H1 (cell line): ENCODE results near the gene IFNG. TPM values are rescaled to one million over a fixed set of nuclear protein-coding genes. Genes with fewer than 3 reads are reported as not detected.

Source experiments
- CTCF ChIA-PET: fragments of 300-600 bp; sonication (Branson Sonifier 250); formaldehyde crosslinking; loops from one replicate; lab custom pipeline; 2021; ENCODE audit not compliant: partially characterized antibody; lab: Charles Lee
- POLR2A ChIA-PET: fragments of 300-600 bp; sonication (Branson Sonifier 250); formaldehyde crosslinking; loops from one replicate; lab custom pipeline; 2021; ENCODE audit warnings: inconsistent platforms; ENCODE audit not compliant: partially characterized antibody; lab: Charles Lee
- DNase-seq, 2 experiments: peaks; one replicate each; pipeline versions ENCODE4 v3.0.0 to v3.0.0-alpha.2; 2010 to 2022; ENCODE audit warnings: low spot score in 2 of 2, low read depth in 1 of 2, mixed read lengths in 1 of 2
- FAIRE-seq: peaks from 2 replicates; lab custom pipeline; 2011; peaks lifted over from hg19 to GRCh38; lab: Jason Lieb, UNC
- H2AFZ ChIP-seq: 2 replicates; pipeline ENCODE4 v1.8.1; 2012; ENCODE audit warnings: low read length, inconsistent platforms
- H2AK5ac ChIP-seq: 2 replicates; pipeline ENCODE4 v1.6.1; 2013; ENCODE audit warnings: low read depth, low read length
- H2BK120ac ChIP-seq: replicated peaks from 2 replicates; pipeline ENCODE3; 2013; ENCODE audit warnings: low read depth, low read length, inconsistent platforms
- H2BK12ac ChIP-seq: 2 replicates; pipeline ENCODE4 v1.6.1; 2013; ENCODE audit warnings: low read depth, low read length
- H2BK15ac ChIP-seq: 2 replicates; pipeline ENCODE4 v1.6.1; 2013; ENCODE audit warnings: low read length
- H2BK20ac ChIP-seq: 2 replicates; pipeline ENCODE4 v1.6.1; 2013; ENCODE audit warnings: low read length
- H2BK5ac ChIP-seq: 2 replicates; pipeline ENCODE4 v1.6.1; 2013; ENCODE audit warnings: low read depth, low read length
- H3K14ac ChIP-seq: 2 replicates; pipeline ENCODE4 v1.6.1; 2013; ENCODE audit warnings: inconsistent platforms; ENCODE audit not compliant: insufficient read length
- H3K18ac ChIP-seq: 2 replicates; pipeline ENCODE4 v1.6.1; 2013; ENCODE audit warnings: low read length; ENCODE audit errors: extremely low read depth
- H3K23ac ChIP-seq: 2 replicates; pipeline ENCODE4 v1.6.1; 2013; ENCODE audit warnings: inconsistent platforms; ENCODE audit not compliant: insufficient read length
- H3K23me2 ChIP-seq: 2 replicates; pipeline ENCODE4 v1.6.1; 2013; ENCODE audit warnings: low read depth, low read length
- H3K27ac ChIP-seq: 2 replicates; pipeline ENCODE4 v1.6.1; 2011; ENCODE audit warnings: low read depth, low read length, inconsistent platforms
- H3K27me3 ChIP-seq, 4 experiments: replicated peaks in 1 of 4; 1 replicate in 1 of 4; 2 replicates in 3 of 4; pipeline versions ENCODE4 v1.6.1 to v1.8.1; 2011 to 2013; ENCODE audit warnings: low read length in 3 of 4, mild to moderate bottlenecking in 3 of 4, inconsistent platforms in 2 of 4, mixed read lengths in 2 of 4, moderate library complexity in 1 of 4; ENCODE audit not compliant: control insufficient read depth in 3 of 4, insufficient read depth in 3 of 4; ENCODE audit errors: extremely low read depth in 1 of 4
- H3K36me3 ChIP-seq, 4 experiments: 2 replicates each; pipeline versions ENCODE4 v1.6.1 to v1.8.1; 2011 to 2013; ENCODE audit warnings: mild to moderate bottlenecking in 4 of 4, low read length in 3 of 4, moderate library complexity in 2 of 4, control low read depth in 1 of 4, inconsistent platforms in 1 of 4; ENCODE audit not compliant: insufficient read depth in 4 of 4, control insufficient read depth in 2 of 4
- H3K4ac ChIP-seq: replicated peaks from 2 replicates; pipeline ENCODE3; 2013; ENCODE audit warnings: low read length, low read depth, mixed read lengths, inconsistent platforms; ENCODE audit not compliant: insufficient read length
- H3K4me1 ChIP-seq, 4 experiments: replicated peaks in 1 of 4; 1 replicate in 1 of 4; 2 replicates in 3 of 4; pipeline versions ENCODE4 v1.6.1 to v1.8.1; 2011 to 2013; ENCODE audit warnings: low read length in 3 of 4, inconsistent platforms in 2 of 4, mixed read lengths in 1 of 4; ENCODE audit not compliant: insufficient read depth in 4 of 4, control insufficient read depth in 3 of 4
- H3K4me2 ChIP-seq, 2 experiments: 2 replicates each; pipeline versions ENCODE4 v1.6.1 to v1.8.1; 2011 to 2013; ENCODE audit warnings: low read depth in 2 of 2, low read length in 2 of 2, control low read depth in 1 of 2, inconsistent platforms in 1 of 2, mild to moderate bottlenecking in 1 of 2; ENCODE audit not compliant: insufficient read depth in 1 of 2
- H3K4me3 ChIP-seq, 4 experiments: fragments of 200-600, 300-600 bp in 1 of 4; sonication (generic), shearing (Covaris generic), sonication (Bioruptor Twin) in 1 of 4; 2 replicates each; pipeline versions ENCODE4 v1.5.1 to v1.8.1; 2011 to 2016; ENCODE audit warnings: low read length in 4 of 4, low read depth in 3 of 4, control low read depth in 2 of 4, inconsistent platforms in 2 of 4, mild to moderate bottlenecking in 2 of 4, mixed read lengths in 1 of 4, moderate library complexity in 1 of 4; ENCODE audit not compliant: insufficient read depth in 2 of 4; ENCODE audit errors: extremely low read depth in 1 of 4
- H3K56ac ChIP-seq: replicated peaks from 2 replicates; pipeline ENCODE3; 2013; ENCODE audit warnings: low read depth, mild to moderate bottlenecking, mixed read lengths, low read length, inconsistent platforms; ENCODE audit not compliant: insufficient read length
- H3K79me1 ChIP-seq: 2 replicates; pipeline ENCODE4 v1.6.1; 2013; ENCODE audit warnings: low read depth, low read length, control low read depth
- H3K79me2 ChIP-seq, 2 experiments: 2 replicates each; pipeline versions ENCODE4 v1.6.1 to v1.8.1; 2012 to 2013; ENCODE audit warnings: low read length in 2 of 2, mild to moderate bottlenecking in 2 of 2, inconsistent platforms in 1 of 2; ENCODE audit not compliant: insufficient read depth in 2 of 2, control insufficient read depth in 1 of 2
- H3K9ac ChIP-seq, 4 experiments: replicated peaks in 1 of 4; 1 replicate in 1 of 4; 2 replicates in 3 of 4; pipeline versions ENCODE4 v1.6.1 to v1.8.1; 2011 to 2013; ENCODE audit warnings: low read depth in 3 of 4, low read length in 3 of 4, control low read depth in 2 of 4, mild to moderate bottlenecking in 2 of 4, moderate library complexity in 2 of 4, inconsistent platforms in 1 of 4; ENCODE audit errors: extremely low read depth in 1 of 4
- H3K9me3 ChIP-seq, 2 experiments: 2 replicates each; pipeline versions ENCODE4 v1.6.1 to v1.8.1; 2012 to 2013; ENCODE audit warnings: mild to moderate bottlenecking in 2 of 2, moderate library complexity in 2 of 2, control low read depth in 1 of 2, inconsistent platforms in 1 of 2, low read depth in 1 of 2, low read length in 1 of 2, mixed read lengths in 1 of 2; ENCODE audit not compliant: insufficient read depth in 2 of 2
- H4K20me1 ChIP-seq, 2 experiments: replicated peaks in 1 of 2; 2 replicates each; pipeline versions ENCODE3 to v1.8.1; 2011 to 2013; ENCODE audit warnings: inconsistent platforms in 2 of 2, low read length in 2 of 2, mild to moderate bottlenecking in 1 of 2; ENCODE audit not compliant: insufficient read depth in 2 of 2, control insufficient read depth in 1 of 2
- H4K5ac ChIP-seq: 2 replicates; pipeline ENCODE4 v1.6.1; 2013; ENCODE audit warnings: low read length, low read depth, mixed read lengths, inconsistent platforms; ENCODE audit not compliant: insufficient read length
- H4K8ac ChIP-seq: 2 replicates; pipeline ENCODE4 v1.8.0; 2013; ENCODE audit warnings: mild to moderate bottlenecking, moderate library complexity, low read length, inconsistent platforms; ENCODE audit not compliant: insufficient read depth; ENCODE audit errors: extremely low read depth
- H4K91ac ChIP-seq: replicated peaks from 2 replicates; pipeline ENCODE3; 2013; ENCODE audit warnings: low read length, mixed read lengths, inconsistent platforms; ENCODE audit not compliant: insufficient read length
- BCL11A ChIP-seq, 2 experiments: IDR thresholded peaks; one replicate each; pipeline ENCODE4 v1.6.1; 2011; ENCODE audit warnings: low read depth in 2 of 2, low read length in 2 of 2, mild to moderate bottlenecking in 2 of 2
- CHD1 ChIP-seq: IDR thresholded peaks from 2 replicates; pipeline ENCODE4 v1.6.1; 2012; ENCODE audit warnings: low read depth, low read length, improper control_type of control experiment
- CREB1 ChIP-seq: IDR thresholded peaks from 2 replicates; pipeline ENCODE4 v1.6.1; 2012; ENCODE audit warnings: inconsistent platforms
- E2F6 ChIP-seq: IDR thresholded peaks from 2 replicates; pipeline ENCODE4 v1.6.1; 2012; ENCODE audit warnings: inconsistent platforms
- EZH2 ChIP-seq: fragments of 200-600 bp; sonication (generic); IDR thresholded peaks from 2 replicates; pipeline ENCODE4 v1.7.1; 2012; ENCODE audit warnings: low read depth, mild to moderate bottlenecking, moderate library complexity, low read length, inconsistent platforms; ENCODE audit not compliant: severe bottlenecking
- HDAC2 ChIP-seq, 2 experiments: fragments of 300-600 bp in 1 of 2; sonication (generic) in 1 of 2; IDR thresholded peaks; 2 replicates each; pipeline ENCODE4 v1.6.1; 2011 to 2012; ENCODE audit warnings: low read depth in 2 of 2, low read length in 2 of 2, mild to moderate bottlenecking in 2 of 2, moderate library complexity in 2 of 2, borderline replicate concordance in 1 of 2, inconsistent platforms in 1 of 2
- PHF8 ChIP-seq: fragments of 200-600 bp; sonication (generic); conservative IDR thresholded peaks from 2 replicates; pipeline ENCODE4 v1.7.1; 2012; ENCODE audit warnings: low read depth, mild to moderate bottlenecking, inconsistent platforms, low read length, moderate library complexity
- POU5F1 ChIP-seq: IDR thresholded peaks from 2 replicates; pipeline ENCODE4 v1.6.1; 2011; ENCODE audit warnings: low read depth, mild to moderate bottlenecking, low read length, moderate library complexity
- SRF ChIP-seq: IDR thresholded peaks from 2 replicates; pipeline ENCODE4 v1.6.1; 2011; ENCODE audit warnings: mild to moderate bottlenecking, low read depth, low read length, moderate library complexity
- TBP ChIP-seq: IDR thresholded peaks from 2 replicates; pipeline ENCODE4 v1.6.1; 2011; ENCODE audit warnings: low read depth, low read length, improper control_type of control experiment
- WGBS, 2 experiments: shearing (Covaris generic) in 1 of 2; methylation state at CpG; one replicate each; pipeline versions ENCODE4 v1.1.6 to v1.1.7; 2013 to 2015; ENCODE audit warnings: low lambda C conversion rate in 2 of 2, mixed read lengths in 2 of 2, inconsistent platforms in 1 of 2, low coverage in 1 of 2, missing lambda C conversion rate in 1 of 2; ENCODE audit not compliant: insufficient replicate concordance in 2 of 2, insufficient coverage in 1 of 2, insufficient read length in 1 of 2; ENCODE audit errors: extremely low coverage in 1 of 2, missing lambda C conversion rate in 1 of 2; 5-methylcytosine and 5-hydroxymethylcytosine counted together
- polyA plus RNA-seq, 7 experiments: library from polyadenylated mRNA; depleted of rRNA in 3 of 7; stranded (reverse) in 5 of 7; unstranded in 2 of 7; fragments of >200 nt in 5 of 7; fragments of 200-250 nt in 2 of 7; gene quantifications; 1 replicate in 5 of 7; 2 replicates in 1 of 7; 4 replicates in 1 of 7; pipeline versions ENCODE4 v1.2.1 to v1.2.3, GENCODE V29; 2011 to 2013; ENCODE audit warnings: missing spikeins in 2 of 7, mixed read lengths in 2 of 7
- total RNA-seq: library from RNA; stranded (reverse); fragmentation: NEBNext Ultra II Directional; extraction: Animal tissue kit (Norgen Biotek cat#: 25700); gene quantifications from 2 replicates; pipeline ENCODE4 v1.2.1, GENCODE V29; 2021
- TF ChIP-seq, protein P1 (sequence below), 3 experiments: IDR thresholded peaks; 1 replicate in 2 of 3; 2 replicates in 1 of 3; pipeline versions ENCODE4 v1.5.1 to v1.6.1; 2011; ENCODE audit warnings: low read length in 3 of 3, mild to moderate bottlenecking in 3 of 3, inconsistent platforms in 2 of 3, low read depth in 1 of 3, moderate library complexity in 1 of 3; ENCODE audit not compliant: insufficient read depth in 1 of 3; ENCODE audit errors: control extremely low read depth in 1 of 3

Gene IFNG
- total and polyA plus RNA-seq, 2 of the 8 experiments (the other 6 are each of a cell fraction or from before 2014, with no cell fraction given): not detected

- no peaks in the 10 kb centered on the region for H3K9me3 ChIP-seq
- no peak overlapping the region for H2BK20ac ChIP-seq
- no peaks in the 10 kb centered on the region for H3K27me3 ChIP-seq
- H2BK5ac ChIP-seq: no peak overlapping the region
- CTCF ChIA-PET: interaction anchor here (1.3 kb wide), 1 partner anchor 10 kb away, joined by 3 read pairs; no protein-coding TSS in a partner anchor
- POLR2A ChIA-PET: no interaction called here
- no peaks in the 10 kb centered on the region for H3K79me1 ChIP-seq
- H2AFZ ChIP-seq: no peak overlapping the region
- H3K4me1 ChIP-seq: no peaks in the 10 kb centered on the region
- H3K4me3 ChIP-seq: no peak overlapping the region
- H3K27ac ChIP-seq: no peak overlapping the region
- H2BK12ac ChIP-seq: no peak overlapping the region
- no peak overlapping the region for H4K91ac ChIP-seq
- no peak overlapping the region for H3K14ac ChIP-seq
- H3K18ac ChIP-seq: no peak overlapping the region
- H3K23me2 ChIP-seq: no peaks in the 10 kb centered on the region
- no peak overlapping the region for H4K5ac ChIP-seq
- no peak for DNase-seq
- no peak for FAIRE-seq
- no peak overlapping the region for H4K8ac ChIP-seq
- H3K9ac ChIP-seq: no peak overlapping the region
- H3K4me2 ChIP-seq: no peak overlapping the region
- WGBS, 2 experiments: 93% methylated on average over 4 of the region's 4 CpGs; no CpG with 5 or more reads in 1 of the 2 experiments
- no peak overlapping the region for H3K23ac ChIP-seq
- no peak overlapping the region for H2BK120ac ChIP-seq
- H2BK15ac ChIP-seq: no peak overlapping the region
- no peaks in the 10 kb centered on the region for H3K79me2 ChIP-seq
- no peak overlapping the region for H2AK5ac ChIP-seq
- no peaks in the 10 kb centered on the region for H3K36me3 ChIP-seq
- H3K56ac ChIP-seq: no peak overlapping the region
- H3K4ac ChIP-seq: no peak overlapping the region
- no peaks in the 10 kb centered on the region for H4K20me1 ChIP-seq
- TF ChIP-seq TBP: no peak
- TF ChIP-seq PHF8: no peak
- no peak for TF ChIP-seq BCL11A (IDR thresholded peaks at IDR 0.05; ENCODE audit: low read depth in 2 of 2, low read length in 2 of 2)
- no peak for TF ChIP-seq POU5F1
- no peak for TF ChIP-seq HDAC2 (IDR thresholded peaks at IDR 0.05; ENCODE audit: borderline replicate concordance in 1 of 2, low read depth in 2 of 2, low read length in 2 of 2)
- TF ChIP-seq CREB1: no peak
- TF ChIP-seq SRF: no peak
- TF ChIP-seq, protein P1, sequence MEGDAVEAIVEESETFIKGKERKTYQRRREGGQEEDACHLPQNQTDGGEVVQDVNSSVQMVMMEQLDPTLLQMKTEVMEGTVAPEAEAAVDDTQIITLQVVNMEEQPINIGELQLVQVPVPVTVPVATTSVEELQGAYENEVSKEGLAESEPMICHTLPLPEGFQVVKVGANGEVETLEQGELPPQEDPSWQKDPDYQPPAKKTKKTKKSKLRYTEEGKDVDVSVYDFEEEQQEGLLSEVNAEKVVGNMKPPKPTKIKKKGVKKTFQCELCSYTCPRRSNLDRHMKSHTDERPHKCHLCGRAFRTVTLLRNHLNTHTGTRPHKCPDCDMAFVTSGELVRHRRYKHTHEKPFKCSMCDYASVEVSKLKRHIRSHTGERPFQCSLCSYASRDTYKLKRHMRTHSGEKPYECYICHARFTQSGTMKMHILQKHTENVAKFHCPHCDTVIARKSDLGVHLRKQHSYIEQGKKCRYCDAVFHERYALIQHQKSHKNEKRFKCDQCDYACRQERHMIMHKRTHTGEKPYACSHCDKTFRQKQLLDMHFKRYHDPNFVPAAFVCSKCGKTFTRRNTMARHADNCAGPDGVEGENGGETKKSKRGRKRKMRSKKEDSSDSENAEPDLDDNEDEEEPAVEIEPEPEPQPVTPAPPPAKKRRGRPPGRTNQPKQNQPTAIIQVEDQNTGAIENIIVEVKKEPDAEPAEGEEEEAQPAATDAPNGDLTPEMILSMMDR (IDR thresholded peaks at IDR 0.05; ENCODE audit: control extremely low read depth in 1 of 3, insufficient read depth in 1 of 3, low read depth in 1 of 3, low read length in 3 of 3): no peak
- no peak for TF ChIP-seq EZH2
- TF ChIP-seq CHD1: no peak
- no peak for TF ChIP-seq E2F6
These were observed 30.3 kb upstream of the IFNG start for GRCh38 chr12:68189821-68190242.
